Activated effector memory CD4-positive, alpha-beta T cell treated with anti-CD3 and anti-CD28 coated beads, Interleukin-2, amount 50 U/mL, for 16 hours (primary cell): Measurements from ENCODE around the gene CAMK1D.
"Not testable (repeated sequence)": the region's sequence is repeated elsewhere in the genome, so short reads cannot be mapped to it uniquely, and the experiment has no call there.

Source experiments
- DNase-seq: peaks from one replicate; pipeline ENCODE4 v3.0.0-alpha.2; 2020

Gene CAMK1D

GRCh38 chr10:12341526-12341925 is 7.8 kb upstream of the CAMK1D start:
- no peak for DNase-seq

GRCh38 chr10:12344375-12345110 is 4.8 kb upstream of the CAMK1D start:
- no peak for DNase-seq

- DNase-seq: no peak
These were observed 2.6 kb upstream of the CAMK1D start for GRCh38 chr10:12346707-12347106.

GRCh38 chr10:12348294-12348869 is 965 bp upstream of the CAMK1D start:
- no peak for DNase-seq

GRCh38 chr10:12349629-12350166 is 351 bp downstream of the CAMK1D start:
- DNase-seq: no peak

- DNase-seq: peak; percentile 79
These were observed 973 bp downstream of the CAMK1D start for GRCh38 chr10:12350167-12350872.

- DNase-seq: no peak
These were observed 1.6 kb downstream of the CAMK1D start for GRCh38 chr10:12350925-12351324.

GRCh38 chr10:12351447-12351846 is 2.1 kb downstream of the CAMK1D start:
- DNase-seq: peak; percentile 64

GRCh38 chr10:12351889-12352288 is 2.5 kb downstream of the CAMK1D start:
- DNase-seq: no peak

- no peak for DNase-seq
These were observed 4.3 kb downstream of the CAMK1D start for GRCh38 chr10:12353399-12354242.

- not testable (repeated sequence) for DNase-seq
These were observed 5.3 kb downstream of the CAMK1D start for GRCh38 chr10:12354696-12355095.

GRCh38 chr10:12355384-12355783 is 6.0 kb downstream of the CAMK1D start:
- DNase-seq: no peak

GRCh38 chr10:12357525-12358151 is 8.3 kb downstream of the CAMK1D start:
- no peak for DNase-seq

- no peak for DNase-seq
These were observed 9.7 kb downstream of the CAMK1D start for GRCh38 chr10:12358863-12359564.

- DNase-seq: no peak
These were observed 11.1 kb downstream of the CAMK1D start for GRCh38 chr10:12360461-12360860.

GRCh38 chr10:12361115-12361514 is 11.8 kb downstream of the CAMK1D start:
- DNase-seq: not testable (repeated sequence)

- no peak for DNase-seq
These were observed 15.2 kb downstream of the CAMK1D start for GRCh38 chr10:12364559-12364958.

GRCh38 chr10:12367272-12367671 is 17.9 kb downstream of the CAMK1D start:
- DNase-seq: no peak

GRCh38 chr10:12369982-12370381 is 20.6 kb downstream of the CAMK1D start:
- DNase-seq: peak; percentile 21

GRCh38 chr10:12372846-12373245 is 23.5 kb downstream of the CAMK1D start:
- DNase-seq: peak; percentile 16

GRCh38 chr10:12375076-12375504 is 25.7 kb downstream of the CAMK1D start:
- peak; percentile 16 for DNase-seq

- DNase-seq: peak; percentile 34
These were observed 26.9 kb downstream of the CAMK1D start for GRCh38 chr10:12376211-12376610.
